ENCODE data around the gene GABBR2.
"Not testable (repeated sequence)": the region's sequence is repeated elsewhere in the genome, so short reads cannot be mapped to it uniquely, and the experiment has no call there.

GABBR2 gene

DNA sequence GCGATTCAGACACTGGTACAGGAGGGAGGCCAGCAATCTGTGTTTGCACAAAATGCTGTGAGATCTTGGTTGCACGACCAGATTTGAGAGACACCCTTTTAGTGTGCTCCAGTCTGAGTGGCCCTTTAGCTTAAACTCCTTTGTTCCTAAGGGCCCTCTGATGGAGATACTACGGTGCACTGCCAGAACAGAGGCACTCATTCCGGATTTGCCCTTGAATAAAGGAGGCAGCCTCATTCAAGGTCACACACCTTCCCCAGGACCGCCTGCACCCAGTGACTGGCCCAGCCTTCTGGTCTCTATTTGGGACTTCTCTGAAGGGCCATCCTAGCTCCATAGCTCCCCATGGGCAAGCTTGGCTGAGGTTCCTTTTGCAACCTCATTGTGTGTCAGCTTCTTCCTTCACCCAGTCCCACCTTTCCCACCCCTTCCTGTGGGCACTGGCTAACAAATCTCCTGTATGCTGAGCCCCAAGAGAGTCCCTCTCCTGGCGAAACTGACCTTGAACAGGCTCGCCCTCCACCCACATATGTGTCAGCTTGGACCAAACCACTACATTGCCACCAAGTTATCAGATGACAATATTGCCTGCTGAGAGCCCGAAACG, 191.7 kb downstream of the GABBR2 start:
- Histone ChIP-seq H3K4me1 (ENCODE audit: control insufficient read depth, insufficient read depth, low read length, poor library complexity, severe bottlenecking) (no peaks in the 10 kb centered on the region), H3K9me3 (ENCODE audit: control insufficient read depth, low read length) (no peaks in the 10 kb centered on the region), H3K36me3 (ENCODE audit: control insufficient read depth, insufficient read depth, low read length) (no peaks in the 10 kb centered on the region), H3K27me3 (replicated peaks; ENCODE audit: control insufficient read depth, insufficient read depth, low read length, poor library complexity, severe bottlenecking) (peaks cover 2% of the 10 kb centered on the region), H3K4me3 (ENCODE audit: insufficient read depth, low read depth, low read length, poor library complexity, severe bottlenecking) (no peak overlapping the region), H3K27ac (ENCODE audit: insufficient read depth, low read length, poor library complexity, severe bottlenecking) (no peak overlapping the region)
- no peak for DNase-seq

DNA sequence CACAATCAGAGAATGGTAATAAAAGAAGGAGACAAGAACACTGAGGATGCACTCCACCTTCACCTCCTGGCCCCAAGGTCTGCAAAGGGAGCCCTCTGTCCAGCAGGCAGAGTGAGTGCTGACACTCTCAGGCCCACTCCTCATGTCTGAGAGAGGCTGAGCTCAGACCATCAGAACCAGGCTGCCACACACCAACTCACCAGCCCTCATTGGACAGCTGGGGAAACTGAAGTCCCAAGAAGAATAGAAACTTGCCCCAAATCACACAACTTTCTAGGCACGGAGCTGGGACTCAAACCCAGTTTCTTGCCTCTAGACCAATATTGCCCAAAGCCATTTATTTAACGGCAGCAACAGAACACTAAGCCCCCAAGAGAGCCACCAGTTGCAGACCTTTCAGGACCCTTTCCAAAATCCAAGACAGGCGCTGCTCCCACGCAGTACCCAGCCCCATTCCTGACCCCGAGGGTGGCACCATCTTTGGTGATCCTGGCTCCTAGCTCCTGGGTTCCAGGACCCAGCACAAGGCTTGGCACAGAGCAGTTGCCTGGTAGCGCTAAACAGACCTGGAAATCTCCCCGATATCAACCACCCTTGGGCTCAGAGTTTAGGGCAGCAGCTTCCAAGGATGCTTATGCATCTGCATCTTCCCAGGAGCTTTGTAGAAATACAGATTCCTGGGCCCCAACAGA, 192.4 kb downstream of the GABBR2 start:
- Histone ChIP-seq H3K9me3 (ENCODE audit: control insufficient read depth, low read length) (no peaks in the 10 kb centered on the region), H3K4me3 (ENCODE audit: insufficient read depth, low read depth, low read length, poor library complexity, severe bottlenecking) (no peak overlapping the region), H3K36me3 (ENCODE audit: control insufficient read depth, insufficient read depth, low read length) (no peaks in the 10 kb centered on the region), H3K27ac (ENCODE audit: insufficient read depth, low read length, poor library complexity, severe bottlenecking) (no peak overlapping the region), H3K4me1 (ENCODE audit: control insufficient read depth, insufficient read depth, low read length, poor library complexity, severe bottlenecking) (no peaks in the 10 kb centered on the region), H3K27me3 (replicated peaks; ENCODE audit: control insufficient read depth, insufficient read depth, low read length, poor library complexity, severe bottlenecking) (no peaks in the 10 kb centered on the region)
- DNase-seq, result no peak

- Histone ChIP-seq H3K36me3 (ENCODE audit: control insufficient read depth, insufficient read depth, low read length) (no peaks in the 10 kb centered on the region), H3K4me1 (ENCODE audit: control insufficient read depth, insufficient read depth, low read length, poor library complexity, severe bottlenecking) (no peaks in the 10 kb centered on the region), H3K4me3 (ENCODE audit: insufficient read depth, low read depth, low read length, poor library complexity, severe bottlenecking) (no peak overlapping the region), H3K27me3 (replicated peaks; ENCODE audit: control insufficient read depth, insufficient read depth, low read length, poor library complexity, severe bottlenecking) (no peaks in the 10 kb centered on the region), H3K27ac (ENCODE audit: insufficient read depth, low read length, poor library complexity, severe bottlenecking) (no peak overlapping the region), H3K9me3 (ENCODE audit: control insufficient read depth, low read length) (no peaks in the 10 kb centered on the region)
- DNase-seq, result no peak
Observed at GRCh38 chr9:98515506-98516204, 193.1 kb downstream of the GABBR2 start.

GRCh38 chr9:98514841-98515240, 193.9 kb downstream of the GABBR2 start:
- H3K9me3 ChIP-seq (ENCODE audit: control insufficient read depth, low read length), result no peaks in the 10 kb centered on the region
- H3K4me1 ChIP-seq (ENCODE audit: control insufficient read depth, insufficient read depth, low read length, poor library complexity, severe bottlenecking), result no peaks in the 10 kb centered on the region
- H3K36me3 ChIP-seq (ENCODE audit: control insufficient read depth, insufficient read depth, low read length), result no peaks in the 10 kb centered on the region
- no peak overlapping the region for H3K4me3 ChIP-seq (ENCODE audit: insufficient read depth, low read depth, low read length, poor library complexity, severe bottlenecking)
- DNase-seq, result no peak
- no peaks in the 10 kb centered on the region for H3K27me3 ChIP-seq (replicated peaks; ENCODE audit: control insufficient read depth, insufficient read depth, low read length, poor library complexity, severe bottlenecking)
- no peak overlapping the region for H3K27ac ChIP-seq (ENCODE audit: insufficient read depth, low read length, poor library complexity, severe bottlenecking)

DNA sequence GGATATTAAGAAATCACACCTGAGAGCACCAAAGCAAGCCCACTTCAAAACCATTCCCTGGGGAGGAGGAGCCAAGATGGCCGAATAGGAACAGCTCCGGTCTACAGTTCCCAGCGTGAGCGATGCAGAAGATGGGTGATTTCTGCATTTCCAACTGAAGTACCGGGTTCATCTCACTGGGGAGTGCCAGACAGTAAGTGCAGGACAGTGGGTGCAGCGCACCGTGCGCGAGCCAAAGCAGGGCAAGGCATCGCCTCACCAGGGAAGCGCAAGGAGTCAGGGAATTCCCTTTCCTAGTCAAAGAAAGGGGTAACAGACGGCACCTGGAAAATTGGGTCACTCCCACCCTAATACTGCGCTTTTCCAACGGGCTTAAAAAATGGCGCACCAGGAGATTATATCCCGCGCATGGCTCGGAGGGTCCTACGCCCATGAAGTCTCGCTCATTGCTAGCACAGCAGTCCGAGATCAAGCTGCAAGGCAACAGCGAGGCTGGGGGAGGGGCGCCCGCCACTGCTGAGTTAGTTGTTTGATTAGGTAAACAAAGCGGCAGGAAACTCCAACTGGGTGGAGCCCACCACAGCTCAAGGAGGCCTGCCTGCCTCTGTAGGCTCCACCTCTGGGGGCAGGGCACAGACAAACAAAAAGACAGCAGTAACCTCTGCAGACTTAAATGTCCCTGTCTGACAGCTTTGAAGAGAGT, 200.4 kb downstream of the GABBR2 start:
- not testable (repeated sequence) for H3K4me1 ChIP-seq (ENCODE audit: control insufficient read depth, insufficient read depth, low read length, poor library complexity, severe bottlenecking); H3K36me3 ChIP-seq (ENCODE audit: control insufficient read depth, insufficient read depth, low read length); H3K27ac ChIP-seq (ENCODE audit: insufficient read depth, low read length, poor library complexity, severe bottlenecking); DNase-seq; H3K27me3 ChIP-seq (replicated peaks; ENCODE audit: control insufficient read depth, insufficient read depth, low read length, poor library complexity, severe bottlenecking); H3K4me3 ChIP-seq (ENCODE audit: insufficient read depth, low read depth, low read length, poor library complexity, severe bottlenecking); H3K9me3 ChIP-seq (ENCODE audit: control insufficient read depth, low read length)

DNA sequence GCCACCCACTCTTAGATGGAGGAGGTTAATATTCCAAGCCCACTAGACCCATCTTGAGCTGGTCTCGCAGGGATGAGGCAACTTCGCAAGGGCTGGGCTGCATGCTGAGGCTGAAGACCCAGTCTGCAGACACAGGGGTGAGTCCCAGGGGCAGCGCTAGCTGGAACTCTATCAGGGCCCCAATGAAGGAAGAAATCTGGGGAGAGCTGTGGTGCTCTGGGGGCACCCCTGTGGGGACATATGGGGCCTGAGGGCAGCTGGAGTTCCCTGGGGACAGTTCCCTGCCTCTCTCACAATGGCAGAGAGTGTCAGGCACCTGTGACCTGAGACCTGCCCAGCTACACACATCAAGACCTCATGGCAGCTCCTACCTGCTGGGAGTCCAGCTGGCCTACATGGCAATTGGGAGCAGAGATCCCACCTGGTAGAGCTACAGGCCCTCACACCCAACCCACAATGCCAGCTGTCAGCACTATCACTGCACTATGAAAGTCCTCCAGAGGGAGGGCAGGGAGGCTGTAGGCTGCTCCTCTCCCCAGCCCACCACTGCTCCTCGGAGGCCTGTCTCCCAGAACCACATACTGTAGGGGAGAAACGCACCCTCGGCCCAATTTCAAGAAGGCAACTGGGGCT, 202.2 kb downstream of the GABBR2 start:
- H3K4me3 ChIP-seq (ENCODE audit: insufficient read depth, low read depth, low read length, poor library complexity, severe bottlenecking), result no peak overlapping the region
- H3K9me3 ChIP-seq (ENCODE audit: control insufficient read depth, low read length), result no peaks in the 10 kb centered on the region
- DNase-seq, result no peak
- H3K27ac ChIP-seq (ENCODE audit: insufficient read depth, low read length, poor library complexity, severe bottlenecking), result no peak overlapping the region
- H3K36me3 ChIP-seq (ENCODE audit: control insufficient read depth, insufficient read depth, low read length), result no peaks in the 10 kb centered on the region
- no peaks in the 10 kb centered on the region for H3K4me1 ChIP-seq (ENCODE audit: control insufficient read depth, insufficient read depth, low read length, poor library complexity, severe bottlenecking)
- H3K27me3 ChIP-seq (replicated peaks; ENCODE audit: control insufficient read depth, insufficient read depth, low read length, poor library complexity, severe bottlenecking), result no peaks in the 10 kb centered on the region

- Histone ChIP-seq H3K27me3 (replicated peaks; ENCODE audit: control insufficient read depth, insufficient read depth, low read length, poor library complexity, severe bottlenecking) (no peaks in the 10 kb centered on the region), H3K4me3 (ENCODE audit: insufficient read depth, low read depth, low read length, poor library complexity, severe bottlenecking) (no peak overlapping the region), H3K4me1 (ENCODE audit: control insufficient read depth, insufficient read depth, low read length, poor library complexity, severe bottlenecking) (no peaks in the 10 kb centered on the region), H3K36me3 (ENCODE audit: control insufficient read depth, insufficient read depth, low read length) (no peaks in the 10 kb centered on the region), H3K27ac (ENCODE audit: insufficient read depth, low read length, poor library complexity, severe bottlenecking) (no peak overlapping the region), H3K9me3 (ENCODE audit: control insufficient read depth, low read length) (no peaks in the 10 kb centered on the region)
- no peak for DNase-seq
Observed at GRCh38 chr9:98504298-98505282, 204.1 kb downstream of the GABBR2 start.

DNA sequence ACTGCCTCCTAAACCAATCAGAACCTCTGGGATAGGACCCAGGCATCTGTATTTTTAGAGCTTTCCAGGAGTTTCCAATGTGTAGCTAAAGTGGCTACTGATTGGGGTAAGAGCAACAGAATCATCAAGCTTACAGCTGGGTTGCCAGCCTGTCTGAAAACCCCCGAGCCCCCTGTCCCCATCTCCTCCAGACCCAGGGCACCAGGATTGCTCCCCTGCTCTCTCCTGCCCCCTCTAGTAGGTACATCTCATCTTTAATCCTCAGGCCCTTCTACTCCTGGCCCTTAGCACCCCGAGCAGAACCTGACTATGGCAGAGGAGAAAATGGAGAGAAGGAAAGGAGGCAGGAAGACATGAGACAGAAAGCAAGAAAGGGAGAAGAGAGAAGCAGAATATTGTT, 204.9 kb downstream of the GABBR2 start:
- Histone ChIP-seq H3K4me3 (ENCODE audit: insufficient read depth, low read depth, low read length, poor library complexity, severe bottlenecking) (no peak overlapping the region), H3K9me3 (ENCODE audit: control insufficient read depth, low read length) (no peaks in the 10 kb centered on the region), H3K27me3 (replicated peaks; ENCODE audit: control insufficient read depth, insufficient read depth, low read length, poor library complexity, severe bottlenecking) (no peaks in the 10 kb centered on the region), H3K36me3 (ENCODE audit: control insufficient read depth, insufficient read depth, low read length) (no peaks in the 10 kb centered on the region), H3K4me1 (ENCODE audit: control insufficient read depth, insufficient read depth, low read length, poor library complexity, severe bottlenecking) (no peaks in the 10 kb centered on the region), H3K27ac (ENCODE audit: insufficient read depth, low read length, poor library complexity, severe bottlenecking) (no peak overlapping the region)
- DNase-seq, result no peak

- Histone ChIP-seq H3K27ac (ENCODE audit: insufficient read depth, low read length, poor library complexity, severe bottlenecking) (no peak overlapping the region), H3K9me3 (ENCODE audit: control insufficient read depth, low read length) (no peaks in the 10 kb centered on the region), H3K36me3 (ENCODE audit: control insufficient read depth, insufficient read depth, low read length) (no peaks in the 10 kb centered on the region), H3K4me1 (ENCODE audit: control insufficient read depth, insufficient read depth, low read length, poor library complexity, severe bottlenecking) (no peaks in the 10 kb centered on the region), H3K4me3 (ENCODE audit: insufficient read depth, low read depth, low read length, poor library complexity, severe bottlenecking) (no peak overlapping the region), H3K27me3 (replicated peaks; ENCODE audit: control insufficient read depth, insufficient read depth, low read length, poor library complexity, severe bottlenecking) (no peaks in the 10 kb centered on the region)
- DNase-seq, result no peak
Observed at GRCh38 chr9:98502976-98503325, 205.8 kb downstream of the GABBR2 start.
